WTC11 (cell line): ENCODE data around the gene RTKN. TPM values are rescaled to one million over a fixed set of nuclear protein-coding genes. Genes with fewer than 3 reads are reported as not detected.

Source experiments
- CREB1 ChIP-seq: sonication (generic); formaldehyde crosslinking; IDR thresholded peaks from 2 replicates; pipeline ENCODE4 v1.8.0; 2023; ENCODE audit warnings: mild to moderate bottlenecking, missing genetic modification reagents
- CTCF ChIP-seq: fragments of 200-600 bp; IDR thresholded peaks from 2 replicates; pipeline ENCODE4 v1.8.0; 2022; ENCODE audit warnings: antibody characterized with exemption
- ETV6 ChIP-seq: sonication (generic); formaldehyde crosslinking; IDR thresholded peaks from 2 replicates; pipeline ENCODE4 v1.8.1; 2022; ENCODE audit warnings: mild to moderate bottlenecking, missing genetic modification reagents
- FOXK1 ChIP-seq: sonication (generic); formaldehyde crosslinking; IDR thresholded peaks from 2 replicates; pipeline ENCODE4 v1.8.0; 2022; ENCODE audit warnings: mild to moderate bottlenecking, moderate library complexity, missing genetic modification reagents
- FOXP1 ChIP-seq: sonication (generic); formaldehyde crosslinking; IDR thresholded peaks from 2 replicates; pipeline ENCODE4 v1.8.0; 2022; ENCODE audit warnings: missing genetic modification reagents, mild to moderate bottlenecking, moderate library complexity, borderline replicate concordance
- JAZF1 ChIP-seq: fragments of 250-450 bp; sonication (Bioruptor Pico); IDR thresholded peaks from 2 replicates; pipeline ENCODE4 v1.9.0; 2021; ENCODE audit warnings: moderate library complexity, mild to moderate bottlenecking, inconsistent platforms
- KAT7 ChIP-seq: sonication (generic); formaldehyde crosslinking; IDR thresholded peaks from 2 replicates; pipeline ENCODE4 v1.8.1; 2023; ENCODE audit warnings: missing genetic modification reagents, mild to moderate bottlenecking, borderline replicate concordance
- MAX ChIP-seq: sonication (generic); formaldehyde crosslinking; IDR thresholded peaks from 2 replicates; pipeline ENCODE4 v1.8.0; 2022; ENCODE audit warnings: mild to moderate bottlenecking, missing genetic modification reagents
- NFYB ChIP-seq: sonication (generic); formaldehyde crosslinking; conservative IDR thresholded peaks from 2 replicates; pipeline ENCODE4 v1.8.0; 2022; ENCODE audit warnings: low read depth, missing genetic modification reagents
- PRDM15 ChIP-seq: sonication (generic); formaldehyde crosslinking; IDR thresholded peaks from 2 replicates; pipeline ENCODE4 v1.8.0; 2022; ENCODE audit warnings: missing genetic modification reagents
- SMAD3 ChIP-seq: sonication (generic); formaldehyde crosslinking; IDR thresholded peaks from 2 replicates; pipeline ENCODE4 v1.8.0; 2022; ENCODE audit warnings: missing genetic modification reagents, mild to moderate bottlenecking, borderline replicate concordance
- TEAD1 ChIP-seq: sonication (generic); formaldehyde crosslinking; IDR thresholded peaks from 2 replicates; pipeline ENCODE4 v1.8.0; 2022; ENCODE audit warnings: mild to moderate bottlenecking, missing genetic modification reagents
- USF2 ChIP-seq: sonication (generic); formaldehyde crosslinking; IDR thresholded peaks from 2 replicates; pipeline ENCODE4 v1.8.1; 2023; ENCODE audit warnings: mild to moderate bottlenecking, missing genetic modification reagents, moderate library complexity
- ZBTB21 ChIP-seq: sonication (generic); formaldehyde crosslinking; IDR thresholded peaks from 2 replicates; pipeline ENCODE4 v1.8.1; 2023; ENCODE audit warnings: mild to moderate bottlenecking, missing genetic modification reagents, borderline replicate concordance
- ZBTB43 ChIP-seq: sonication (generic); formaldehyde crosslinking; IDR thresholded peaks from 2 replicates; pipeline ENCODE4 v1.8.1; 2023; ENCODE audit warnings: mild to moderate bottlenecking, missing genetic modification reagents
- ZNF281 ChIP-seq: sonication (generic); formaldehyde crosslinking; IDR thresholded peaks from 2 replicates; pipeline ENCODE4 v1.8.0; 2023; ENCODE audit warnings: mild to moderate bottlenecking, missing genetic modification reagents
- ZNF416 ChIP-seq: fragments of 250-450 bp; sonication (Bioruptor Pico); IDR thresholded peaks from 2 replicates; pipeline ENCODE4 v1.9.0; 2021; ENCODE audit warnings: mild to moderate bottlenecking, inconsistent platforms
- total RNA-seq: library from RNA; stranded (reverse); gene quantifications from 3 replicates; pipeline ENCODE4 v1.2.3, GENCODE V29; 2021
- TF ChIP-seq, protein P1 (sequence below): sonication (generic); formaldehyde crosslinking; IDR thresholded peaks from 2 replicates; pipeline ENCODE4 v1.8.0; 2022; ENCODE audit warnings: mild to moderate bottlenecking, missing genetic modification reagents
- TF ChIP-seq, protein P2 (sequence below): sonication (generic); formaldehyde crosslinking; IDR thresholded peaks from 2 replicates; pipeline ENCODE4 v1.8.1; 2023; ENCODE audit warnings: mild to moderate bottlenecking, missing genetic modification reagents, moderate library complexity

The RTKN gene
- total RNA-seq, 1 experiment from 2014 or later, result 80.1 TPM

GRCh38 chr2:74472086-74472944 is 30.6 kb upstream of the RTKN start, which contains the start of gene MRPL53 (continued):
- no peak for TF ChIP-seq ZBTB43
- TF ChIP-seq ZNF416, result no peak
- TF ChIP-seq FOXK1, result peak; percentile 84; the same call in 1 of the 2 replicates
- peak; percentile 46; the same call in 1 of the 2 replicates for TF ChIP-seq MAX (CRISPR knock-in tag)
- peak; percentile 41; the same call in 1 of the 2 replicates for TF ChIP-seq NFYB (CRISPR knock-in tag)
- TF ChIP-seq FOXP1 (CRISPR knock-in tag), result peak; percentile 60; the same call in 1 of the 2 replicates
- TF ChIP-seq TEAD1, result peak; percentile 77
- TF ChIP-seq CREB1 (CRISPR knock-in tag), result peak; percentile 80
- TF ChIP-seq, protein P1, sequence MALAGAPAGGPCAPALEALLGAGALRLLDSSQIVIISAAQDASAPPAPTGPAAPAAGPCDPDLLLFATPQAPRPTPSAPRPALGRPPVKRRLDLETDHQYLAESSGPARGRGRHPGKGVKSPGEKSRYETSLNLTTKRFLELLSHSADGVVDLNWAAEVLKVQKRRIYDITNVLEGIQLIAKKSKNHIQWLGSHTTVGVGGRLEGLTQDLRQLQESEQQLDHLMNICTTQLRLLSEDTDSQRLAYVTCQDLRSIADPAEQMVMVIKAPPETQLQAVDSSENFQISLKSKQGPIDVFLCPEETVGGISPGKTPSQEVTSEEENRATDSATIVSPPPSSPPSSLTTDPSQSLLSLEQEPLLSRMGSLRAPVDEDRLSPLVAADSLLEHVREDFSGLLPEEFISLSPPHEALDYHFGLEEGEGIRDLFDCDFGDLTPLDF (CRISPR knock-in tag), result peak; percentile 9; the same call in 1 of the 2 replicates
- no peak for TF ChIP-seq CTCF
- peak; percentile 47; the same call in 1 of the 2 replicates for TF ChIP-seq ETV6
- TF ChIP-seq, protein P2, sequence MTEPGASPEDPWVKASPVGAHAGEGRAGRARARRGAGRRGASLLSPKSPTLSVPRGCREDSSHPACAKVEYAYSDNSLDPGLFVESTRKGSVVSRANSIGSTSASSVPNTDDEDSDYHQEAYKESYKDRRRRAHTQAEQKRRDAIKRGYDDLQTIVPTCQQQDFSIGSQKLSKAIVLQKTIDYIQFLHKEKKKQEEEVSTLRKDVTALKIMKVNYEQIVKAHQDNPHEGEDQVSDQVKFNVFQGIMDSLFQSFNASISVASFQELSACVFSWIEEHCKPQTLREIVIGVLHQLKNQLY (CRISPR knock-in tag), result peak; percentile 85; the same call in 1 of the 2 replicates
- TF ChIP-seq KAT7 (CRISPR knock-in tag), result peak; percentile 92; the same call in 1 of the 2 replicates
- TF ChIP-seq USF2 (CRISPR knock-in tag), result no peak
- 0 out of 2 replicates have a peak, but pooled peaks have one; percentile 70 for TF ChIP-seq ZNF281
- TF ChIP-seq ZBTB21, result peak; percentile 91
- no peak for TF ChIP-seq PRDM15 (CRISPR knock-in tag)
- peak; percentile 94 for TF ChIP-seq SMAD3 (CRISPR knock-in tag)
- no peak for TF ChIP-seq JAZF1
